ENCODE measurements around the gene NR4A3. TPM values are rescaled to one million over a fixed set of nuclear protein-coding genes. Genes with fewer than 3 reads are reported as not detected.

Gene NR4A3
- polyA plus RNA-seq, 1 donor, result 1.5 TPM

GRCh38 chr9:99873943-99874584 is 52.4 kb downstream of the NR4A3 start:
- no peak for DNase-seq (ENCODE audit: low read depth)

- no peak for DNase-seq (ENCODE audit: low read depth)
These were observed 54.5 kb downstream of the NR4A3 start for GRCh38 chr9:99876190-99876589.

- no peak for DNase-seq (ENCODE audit: low read depth)
These were observed 57.0 kb downstream of the NR4A3 start for GRCh38 chr9:99878651-99879050.

GRCh38 chr9:99881769-99882168 is 60.1 kb downstream of the NR4A3 start:
- no peak for DNase-seq (ENCODE audit: low read depth)

GRCh38 chr9:99885747-99886146 is 64.1 kb downstream of the NR4A3 start:
- DNase-seq (ENCODE audit: low read depth), result no peak

- DNase-seq (ENCODE audit: low read depth), result no peak
These were observed 67.4 kb downstream of the NR4A3 start for GRCh38 chr9:99889120-99889519.

- no peak for DNase-seq (ENCODE audit: low read depth)
These were observed 73.1 kb downstream of the NR4A3 start for GRCh38 chr9:99894826-99895225.

GRCh38 chr9:99895510-99895909 is 73.8 kb downstream of the NR4A3 start:
- no peak for DNase-seq (ENCODE audit: low read depth)

GRCh38 chr9:99896119-99896518 is 74.4 kb downstream of the NR4A3 start:
- no peak for DNase-seq (ENCODE audit: low read depth)

GRCh38 chr9:99903393-99903792 is 81.7 kb downstream of the NR4A3 start:
- DNase-seq (ENCODE audit: low read depth), result no peak

GRCh38 chr9:99905833-99906402 is 84.2 kb downstream of the NR4A3 start:
- DNase-seq (ENCODE audit: low read depth), result no peak

GRCh38 chr9:99906403-99907207 is 84.9 kb downstream of the NR4A3 start, which contains the start of gene STX17:
Gene STX17, plus strand, starts transcription at chr9:99906654. Its CDS starts 8,586 bp downstream, at chr9:99915240.
- no peak for DNase-seq (ENCODE audit: low read depth)

GRCh38 chr9:99907208-99907532 is 85.5 kb downstream of the NR4A3 start:
- no peak for DNase-seq (ENCODE audit: low read depth)

- DNase-seq (ENCODE audit: low read depth), result no peak
These were observed 89.9 kb downstream of the NR4A3 start for GRCh38 chr9:99911600-99911999.

Other genes with a start within 250 kb of the NR4A3 start
- gene STX17, start 84.8 kb downstream of the NR4A3 start, polyA plus RNA-seq (ENCODE audit: insufficient read length), result 16.2 TPM

Data from forelimb muscle (tissue), 1 donor.